Epithelial cell of proximal tubule (primary cell): Measurements from ENCODE around the gene MGAT5. TPM values are rescaled to one million over a fixed set of nuclear protein-coding genes. Genes with fewer than 3 reads are reported as not detected.

Experiments
- DNase-seq: peaks from one replicate; pipeline ENCODE4 v3.0.0-alpha.2; 2011; ENCODE audit warnings: low read depth
- H3K4me3 ChIP-seq: 2 replicates; pipeline ENCODE4 v1.5.1; 2011; ENCODE audit warnings: low read depth, mild to moderate bottlenecking, low read length
- CTCF ChIP-seq: conservative IDR thresholded peaks from 2 replicates; pipeline ENCODE4 v1.5.1; 2012; ENCODE audit warnings: low read depth, mild to moderate bottlenecking, low read length
- total RNA-seq: library from RNA; depleted of rRNA; stranded (reverse); fragments of >200 nt; gene quantifications from 2 replicates; pipeline ENCODE4 v1.2.3, GENCODE V29; 2015

The MGAT5 gene
- total RNA-seq, 1 donor from 2014 or later = 34.0 TPM

- TF ChIP-seq CTCF = no peak
- no peak overlapping the region for H3K4me3 ChIP-seq
- no peak for DNase-seq
Measured at GRCh38 chr2:134357814-134358213, 103.9 kb downstream of the MGAT5 start.

GRCh38 chr2:134359367-134360081, 105.7 kb downstream of the MGAT5 start:
- DNase-seq = no peak
- TF ChIP-seq CTCF = no peak
- no peak overlapping the region for H3K4me3 ChIP-seq

- TF ChIP-seq CTCF = no peak
- no peak overlapping the region for H3K4me3 ChIP-seq
- DNase-seq = no peak
Measured at GRCh38 chr2:134360745-134361487, 107.0 kb downstream of the MGAT5 start.

- H3K4me3 ChIP-seq = no peak overlapping the region
- no peak for DNase-seq
- peak; percentile 17 for TF ChIP-seq CTCF
Measured at GRCh38 chr2:134361648-134362047, 107.8 kb downstream of the MGAT5 start.

GRCh38 chr2:134362152-134362668, 108.3 kb downstream of the MGAT5 start:
- no peak for TF ChIP-seq CTCF
- DNase-seq = no peak
- no peak overlapping the region for H3K4me3 ChIP-seq

GRCh38 chr2:134362740-134363139, 108.9 kb downstream of the MGAT5 start:
- no peak overlapping the region for H3K4me3 ChIP-seq
- DNase-seq = no peak
- no peak for TF ChIP-seq CTCF

- no peak overlapping the region for H3K4me3 ChIP-seq
- DNase-seq = no peak
- TF ChIP-seq CTCF = no peak
Measured at GRCh38 chr2:134365356-134365755, 111.5 kb downstream of the MGAT5 start.
